ENCODE measurements around the gene LGI4. TPM values are rescaled to one million over a fixed set of nuclear protein-coding genes. Genes with fewer than 3 reads are reported as not detected.

LGI4 gene
- total RNA-seq, 1 donor: 0.09 TPM

GRCh38 chr19:35176181-35176570 lies 41.3 kb upstream of the LGI4 start:
- no peak overlapping the region for H3K4me3 ChIP-seq (ENCODE audit: low read depth, low read length)
- TF ChIP-seq, protein P1, sequence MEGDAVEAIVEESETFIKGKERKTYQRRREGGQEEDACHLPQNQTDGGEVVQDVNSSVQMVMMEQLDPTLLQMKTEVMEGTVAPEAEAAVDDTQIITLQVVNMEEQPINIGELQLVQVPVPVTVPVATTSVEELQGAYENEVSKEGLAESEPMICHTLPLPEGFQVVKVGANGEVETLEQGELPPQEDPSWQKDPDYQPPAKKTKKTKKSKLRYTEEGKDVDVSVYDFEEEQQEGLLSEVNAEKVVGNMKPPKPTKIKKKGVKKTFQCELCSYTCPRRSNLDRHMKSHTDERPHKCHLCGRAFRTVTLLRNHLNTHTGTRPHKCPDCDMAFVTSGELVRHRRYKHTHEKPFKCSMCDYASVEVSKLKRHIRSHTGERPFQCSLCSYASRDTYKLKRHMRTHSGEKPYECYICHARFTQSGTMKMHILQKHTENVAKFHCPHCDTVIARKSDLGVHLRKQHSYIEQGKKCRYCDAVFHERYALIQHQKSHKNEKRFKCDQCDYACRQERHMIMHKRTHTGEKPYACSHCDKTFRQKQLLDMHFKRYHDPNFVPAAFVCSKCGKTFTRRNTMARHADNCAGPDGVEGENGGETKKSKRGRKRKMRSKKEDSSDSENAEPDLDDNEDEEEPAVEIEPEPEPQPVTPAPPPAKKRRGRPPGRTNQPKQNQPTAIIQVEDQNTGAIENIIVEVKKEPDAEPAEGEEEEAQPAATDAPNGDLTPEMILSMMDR (IDR thresholded peaks at IDR 0.05; ENCODE audit: insufficient read depth, low read length): no peak
- DNase-seq (ENCODE audit: low read depth): no peak

GRCh38 chr19:35174226-35174625 lies 39.4 kb upstream of the LGI4 start:
- TF ChIP-seq, protein P1 (IDR thresholded peaks at IDR 0.05; ENCODE audit: insufficient read depth, low read length): no peak
- no peak overlapping the region for H3K4me3 ChIP-seq (ENCODE audit: low read depth, low read length)
- DNase-seq (ENCODE audit: low read depth): no peak

- TF ChIP-seq, protein P1 (IDR thresholded peaks at IDR 0.05; ENCODE audit: insufficient read depth, low read length): no peak
- H3K4me3 ChIP-seq (ENCODE audit: low read depth, low read length): no peak overlapping the region
- no peak for DNase-seq (ENCODE audit: low read depth)
Observed at GRCh38 chr19:35171730-35172129, 36.9 kb upstream of the LGI4 start.

GRCh38 chr19:35170359-35171061 lies 35.7 kb upstream of the LGI4 start:
- DNase-seq (ENCODE audit: low read depth): peak; percentile 25

DNA sequence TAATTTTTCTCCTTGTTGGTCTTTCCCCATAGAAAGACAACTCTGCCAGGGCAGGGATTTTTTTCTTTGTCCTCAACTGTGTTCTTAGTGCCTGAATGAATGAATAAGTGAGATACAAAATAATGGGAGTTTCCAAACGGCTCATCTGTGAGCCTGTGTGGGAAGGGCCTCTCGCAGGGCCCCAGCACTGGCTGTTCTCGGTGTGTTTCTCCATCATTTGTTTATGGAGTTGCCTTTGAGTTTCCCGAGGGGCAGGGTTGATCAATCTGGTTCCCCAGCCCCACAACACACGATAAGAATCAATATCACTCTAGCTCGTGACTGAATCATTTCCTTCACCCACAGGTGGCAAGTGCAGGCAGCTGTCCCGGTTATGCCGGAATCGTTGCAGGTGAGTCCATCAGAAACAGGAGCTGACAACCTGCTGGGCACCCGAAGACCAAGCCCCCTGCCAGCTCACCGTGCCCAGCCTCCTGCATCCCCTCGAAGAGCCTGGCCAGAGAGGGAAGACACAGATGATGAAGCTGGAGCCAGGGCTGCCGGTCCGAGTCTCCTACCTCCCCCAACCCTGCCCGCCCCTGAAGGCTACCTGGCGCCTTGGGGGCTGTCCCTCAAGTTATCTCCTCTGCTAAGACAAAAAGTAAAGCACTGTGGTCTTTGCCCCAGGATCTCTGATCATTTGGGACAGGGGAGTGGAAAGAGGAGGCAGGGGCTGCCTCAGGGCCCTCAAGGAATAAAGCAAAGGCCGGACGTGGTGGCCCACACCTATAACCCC lies 34.5 kb upstream of the LGI4 start:
- no peak for DNase-seq (ENCODE audit: low read depth)
- TF ChIP-seq, protein P1 (IDR thresholded peaks at IDR 0.05; ENCODE audit: insufficient read depth, low read length): no peak
- H3K4me3 ChIP-seq (ENCODE audit: low read depth, low read length): no peak overlapping the region

More at GRCh38 chr19:35170359-35171061, 35.7 kb upstream of the LGI4 start:
- TF ChIP-seq, protein P1 (IDR thresholded peaks at IDR 0.05; ENCODE audit: insufficient read depth, low read length): no peak
- H3K4me3 ChIP-seq (ENCODE audit: low read depth, low read length): no peak overlapping the region

DNA sequence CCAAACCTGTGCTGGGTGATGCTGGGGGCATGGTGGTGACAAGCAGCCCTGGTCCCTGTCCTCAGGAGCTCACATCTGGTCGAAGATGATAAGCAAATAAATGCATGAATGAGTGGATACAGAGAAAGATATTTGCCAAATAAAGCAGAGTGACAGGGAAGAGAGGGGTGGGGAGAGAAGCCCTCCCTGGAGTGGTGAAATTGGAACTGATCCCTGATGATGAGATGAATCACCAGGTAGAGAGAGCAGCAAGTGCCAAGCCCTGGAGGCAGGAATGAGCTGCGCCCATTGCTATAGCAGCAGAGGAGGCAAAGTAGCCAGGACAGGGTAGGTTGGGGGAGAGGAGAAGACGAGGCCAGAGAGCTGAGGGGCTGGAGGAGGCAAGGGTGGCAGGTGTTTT lies 33.3 kb upstream of the LGI4 start:
- TF ChIP-seq, protein P1 (IDR thresholded peaks at IDR 0.05; ENCODE audit: insufficient read depth, low read length): no peak
- H3K4me3 ChIP-seq (ENCODE audit: low read depth, low read length): no peak overlapping the region
- DNase-seq (ENCODE audit: low read depth): no peak
